Measurements from ENCODE around the gene RGS1. TPM values are rescaled to one million over a fixed set of nuclear protein-coding genes. Genes with fewer than 3 reads are reported as not detected.

Gene RGS1
- total and polyA plus RNA-seq, 7 donors: 34.8 to 153 (median 52.9) TPM

DNA sequence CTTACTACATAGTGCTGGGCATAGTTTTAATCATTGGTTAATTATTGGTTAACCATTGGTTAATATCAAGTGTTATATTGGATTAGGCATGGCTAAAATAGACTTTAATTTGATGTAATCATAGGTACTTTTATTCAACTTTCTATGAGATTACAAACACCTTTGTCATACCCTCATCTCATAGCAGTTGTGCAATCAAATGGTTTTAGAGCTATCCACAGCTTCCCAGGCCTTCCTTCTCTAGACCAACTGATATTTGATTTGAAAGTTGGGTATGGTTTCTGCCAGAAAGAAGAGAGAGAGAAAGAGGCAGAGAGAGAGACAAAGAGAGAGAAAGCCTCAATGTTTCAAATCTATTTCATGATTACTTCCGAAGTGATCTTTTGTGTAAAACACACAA, 9.6 kb upstream of the RGS1 start:
- Histone ChIP-seq H3K4me1 (no peaks in the 10 kb centered on the region), H3K27me3 (no peaks in the 10 kb centered on the region), H3K36me3 (no peaks in the 10 kb centered on the region), H3K9me3 (peaks cover 0 to 3% (median under 1%) of the 10 kb centered on the region in 4 donors), H3K27ac (no peak overlapping the region), H3K4me3 (no peak overlapping the region)
- DNase-seq: no peak
- intact Hi-C loops (cut with DNase I): no loop called here
- 89 to 95% methylated on average over 1 of the region's 1 CpG for WGBS, 2 donors
- TF ChIP-seq POLR2AphosphoS5 (IDR thresholded peaks at IDR 0.05) (no peak), EP300 (IDR thresholded peaks at IDR 0.05) (no peak), POLR2A (IDR thresholded peaks at IDR 0.05) (no peak)
- TF ChIP-seq, protein P1, sequence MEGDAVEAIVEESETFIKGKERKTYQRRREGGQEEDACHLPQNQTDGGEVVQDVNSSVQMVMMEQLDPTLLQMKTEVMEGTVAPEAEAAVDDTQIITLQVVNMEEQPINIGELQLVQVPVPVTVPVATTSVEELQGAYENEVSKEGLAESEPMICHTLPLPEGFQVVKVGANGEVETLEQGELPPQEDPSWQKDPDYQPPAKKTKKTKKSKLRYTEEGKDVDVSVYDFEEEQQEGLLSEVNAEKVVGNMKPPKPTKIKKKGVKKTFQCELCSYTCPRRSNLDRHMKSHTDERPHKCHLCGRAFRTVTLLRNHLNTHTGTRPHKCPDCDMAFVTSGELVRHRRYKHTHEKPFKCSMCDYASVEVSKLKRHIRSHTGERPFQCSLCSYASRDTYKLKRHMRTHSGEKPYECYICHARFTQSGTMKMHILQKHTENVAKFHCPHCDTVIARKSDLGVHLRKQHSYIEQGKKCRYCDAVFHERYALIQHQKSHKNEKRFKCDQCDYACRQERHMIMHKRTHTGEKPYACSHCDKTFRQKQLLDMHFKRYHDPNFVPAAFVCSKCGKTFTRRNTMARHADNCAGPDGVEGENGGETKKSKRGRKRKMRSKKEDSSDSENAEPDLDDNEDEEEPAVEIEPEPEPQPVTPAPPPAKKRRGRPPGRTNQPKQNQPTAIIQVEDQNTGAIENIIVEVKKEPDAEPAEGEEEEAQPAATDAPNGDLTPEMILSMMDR (IDR thresholded peaks at IDR 0.05): no peak

DNA sequence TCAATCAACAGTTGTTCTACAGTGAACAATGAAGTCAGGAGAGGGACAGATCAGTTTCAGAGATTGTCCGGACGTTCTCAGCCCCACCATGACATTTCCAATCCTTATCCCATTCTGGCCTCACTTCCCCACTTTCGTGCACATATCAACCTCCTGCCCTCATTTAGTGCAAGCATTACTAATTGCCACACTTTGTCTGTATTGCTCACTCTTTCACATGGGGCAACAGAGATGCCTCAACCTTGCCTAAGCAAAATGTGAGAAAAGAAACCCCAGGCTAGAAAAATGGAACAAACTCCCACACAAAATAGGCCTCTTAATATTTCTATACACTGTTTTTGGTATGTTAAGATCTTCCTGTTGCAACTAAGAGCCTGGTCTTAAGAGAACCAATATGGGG, 8.9 kb upstream of the RGS1 start:
- Histone ChIP-seq H3K4me3 (no peak overlapping the region), H3K4me1 (no peaks in the 10 kb centered on the region), H3K27ac (no peak overlapping the region), H3K36me3 (no peaks in the 10 kb centered on the region), H3K9me3 (peaks cover 0 to 3% (median under 1%) of the 10 kb centered on the region in 4 donors), H3K27me3 (no peaks in the 10 kb centered on the region)
- no peak for DNase-seq
- no peak for TF ChIP-seq EP300 (IDR thresholded peaks at IDR 0.05)
- TF ChIP-seq, protein P1 (IDR thresholded peaks at IDR 0.05): no peak
- TF ChIP-seq POLR2A (IDR thresholded peaks at IDR 0.05): no peak
- no peak for TF ChIP-seq POLR2AphosphoS5 (IDR thresholded peaks at IDR 0.05)
- intact Hi-C loops (cut with DNase I): no loop called here
- 93 to 94% methylated on average over 3 of the region's 3 CpGs for WGBS, 2 donors

- no peak for DNase-seq
- WGBS, 2 donors: 88 to 92% methylated on average over 1 of the region's 1 CpG
- Histone ChIP-seq H3K27ac (no peak overlapping the region), H3K4me1 (peaks cover 0 to 9% (median 0%) of the 10 kb centered on the region in 4 donors), H3K27me3 (no peaks in the 10 kb centered on the region), H3K36me3 (no peaks in the 10 kb centered on the region), H3K9me3 (peaks cover 0 to 3% (median under 1%) of the 10 kb centered on the region in 4 donors), H3K4me3 (no peak overlapping the region)
- TF ChIP-seq POLR2AphosphoS5 (IDR thresholded peaks at IDR 0.05): no peak
- TF ChIP-seq POLR2A (IDR thresholded peaks at IDR 0.05): no peak
- TF ChIP-seq EP300 (IDR thresholded peaks at IDR 0.05): no peak
- TF ChIP-seq, protein P1 (IDR thresholded peaks at IDR 0.05): no peak
- intact Hi-C loops (cut with DNase I): no loop called here
Measured at GRCh38 chr1:192568063-192568462, 7.5 kb upstream of the RGS1 start.

- Histone ChIP-seq H3K36me3 (no peaks in the 10 kb centered on the region), H3K4me3 (no peak overlapping the region), H3K4me1 (peaks cover 0 to 34% (median 17%) of the 10 kb centered on the region in 4 donors), H3K9me3 (peaks cover 0 to 3% (median under 1%) of the 10 kb centered on the region in 4 donors), H3K27me3 (no peaks in the 10 kb centered on the region), H3K27ac (peak overlapping the region in 1 of 4 donors; percentile 83)
- TF ChIP-seq EP300 (IDR thresholded peaks at IDR 0.05) (no peak), POLR2AphosphoS5 (IDR thresholded peaks at IDR 0.05) (no peak), POLR2A (IDR thresholded peaks at IDR 0.05) (no peak)
- TF ChIP-seq, protein P1 (IDR thresholded peaks at IDR 0.05): no peak
- DNase-seq: no peak
- WGBS, 2 donors: 78 to 85% methylated on average over 2 of the region's 2 CpGs
- intact Hi-C loops (cut with DNase I): no loop called here
Measured at GRCh38 chr1:192571668-192572067, 3.9 kb upstream of the RGS1 start.

DNA sequence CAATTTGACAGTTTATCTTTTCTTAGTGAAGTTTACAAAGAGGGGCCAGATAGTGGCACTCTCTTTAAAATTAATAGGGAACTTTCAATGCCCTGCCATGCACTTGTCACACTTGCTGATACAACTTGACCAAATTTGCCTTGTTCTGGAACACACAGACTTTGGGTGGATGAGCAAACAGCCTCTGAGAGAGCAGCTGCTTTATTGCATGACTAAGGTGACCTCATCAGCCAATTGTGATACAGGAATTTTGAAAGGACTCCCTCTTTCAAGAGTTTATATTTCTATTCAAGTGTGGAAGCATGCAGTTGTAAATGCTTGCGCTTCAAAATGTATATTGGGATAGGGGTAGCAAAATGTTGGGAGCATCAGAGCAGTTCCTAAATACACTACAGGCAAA, 2.1 kb upstream of the RGS1 start:
- no peaks in the 10 kb centered on the region for H3K27me3 ChIP-seq
- H3K36me3 ChIP-seq: peaks cover 0 to 4% (median 0%) of the 10 kb centered on the region in 4 donors
- H3K4me3 ChIP-seq: no peak overlapping the region
- H3K9me3 ChIP-seq: peaks cover 0 to 3% (median under 1%) of the 10 kb centered on the region in 4 donors
- intact Hi-C loops (cut with DNase I): no loop called here
- peak overlapping the region; percentile 25 to 83 (median 78) for H3K27ac ChIP-seq
- H3K4me1 ChIP-seq: peaks cover 0 to 36% (median 17%) of the 10 kb centered on the region in 4 donors
- TF ChIP-seq POLR2AphosphoS5 (IDR thresholded peaks at IDR 0.05) (peak in 1 of 4 donors; percentile 23), POLR2A (IDR thresholded peaks at IDR 0.05) (no peak)
- DNase-seq: no peak
- 31 to 93% methylated on average over 1 of the region's 1 CpG for WGBS, 2 donors
